Measurements from ENCODE around the gene DUSP16. TPM values are rescaled to one million over a fixed set of nuclear protein-coding genes. Genes with fewer than 3 reads are reported as not detected.

Gene DUSP16
- total RNA-seq, 1 experiment from 2014 or later = 51.9 TPM

- no peak for DNase-seq (ENCODE audit: low spot score)
- peaks cover 15% of the 10 kb centered on the region for H3K4me1 Mint-ChIP-seq
- H3K27me3 Mint-ChIP-seq (ENCODE audit: low read depth) = no peaks in the 10 kb centered on the region
- no peak overlapping the region for H3K27ac Mint-ChIP-seq
- H3K36me3 Mint-ChIP-seq = no peaks in the 10 kb centered on the region
- ChIA-PET POLR2A (no interaction called here), CTCF (interaction anchor here (0.9 kb wide), 1 partner anchor 67 kb away, joined by 3 read pairs; no protein-coding TSS in a partner anchor)
- no peak for ATAC-seq
- TF ChIP-seq ATF1 (CRISPR knock-in tag; IDR thresholded peaks at IDR 0.05) (no peak), RORB (CRISPR knock-in tag; IDR thresholded peaks at IDR 0.05) (no peak), NFE2L1 (CRISPR knock-in tag; IDR thresholded peaks at IDR 0.05) (no peak), GABPB1 (CRISPR knock-in tag; IDR thresholded peaks at IDR 0.05) (no peak), FOXP1 (CRISPR knock-in tag; IDR thresholded peaks at IDR 0.05; ENCODE audit: borderline replicate concordance) (no peak), CTCF (IDR thresholded peaks at IDR 0.05) (no peak), ERG (CRISPR knock-in tag; IDR thresholded peaks at IDR 0.05) (no peak)
- TF ChIP-seq, protein P1, sequence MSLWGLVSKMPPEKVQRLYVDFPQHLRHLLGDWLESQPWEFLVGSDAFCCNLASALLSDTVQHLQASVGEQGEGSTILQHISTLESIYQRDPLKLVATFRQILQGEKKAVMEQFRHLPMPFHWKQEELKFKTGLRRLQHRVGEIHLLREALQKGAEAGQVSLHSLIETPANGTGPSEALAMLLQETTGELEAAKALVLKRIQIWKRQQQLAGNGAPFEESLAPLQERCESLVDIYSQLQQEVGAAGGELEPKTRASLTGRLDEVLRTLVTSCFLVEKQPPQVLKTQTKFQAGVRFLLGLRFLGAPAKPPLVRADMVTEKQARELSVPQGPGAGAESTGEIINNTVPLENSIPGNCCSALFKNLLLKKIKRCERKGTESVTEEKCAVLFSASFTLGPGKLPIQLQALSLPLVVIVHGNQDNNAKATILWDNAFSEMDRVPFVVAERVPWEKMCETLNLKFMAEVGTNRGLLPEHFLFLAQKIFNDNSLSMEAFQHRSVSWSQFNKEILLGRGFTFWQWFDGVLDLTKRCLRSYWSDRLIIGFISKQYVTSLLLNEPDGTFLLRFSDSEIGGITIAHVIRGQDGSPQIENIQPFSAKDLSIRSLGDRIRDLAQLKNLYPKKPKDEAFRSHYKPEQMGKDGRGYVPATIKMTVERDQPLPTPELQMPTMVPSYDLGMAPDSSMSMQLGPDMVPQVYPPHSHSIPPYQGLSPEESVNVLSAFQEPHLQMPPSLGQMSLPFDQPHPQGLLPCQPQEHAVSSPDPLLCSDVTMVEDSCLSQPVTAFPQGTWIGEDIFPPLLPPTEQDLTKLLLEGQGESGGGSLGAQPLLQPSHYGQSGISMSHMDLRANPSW (CRISPR knock-in tag; conservative IDR thresholded peaks at IDR 0.05; ENCODE audit: low read depth) = no peak
- TF ChIP-seq, protein P2, sequence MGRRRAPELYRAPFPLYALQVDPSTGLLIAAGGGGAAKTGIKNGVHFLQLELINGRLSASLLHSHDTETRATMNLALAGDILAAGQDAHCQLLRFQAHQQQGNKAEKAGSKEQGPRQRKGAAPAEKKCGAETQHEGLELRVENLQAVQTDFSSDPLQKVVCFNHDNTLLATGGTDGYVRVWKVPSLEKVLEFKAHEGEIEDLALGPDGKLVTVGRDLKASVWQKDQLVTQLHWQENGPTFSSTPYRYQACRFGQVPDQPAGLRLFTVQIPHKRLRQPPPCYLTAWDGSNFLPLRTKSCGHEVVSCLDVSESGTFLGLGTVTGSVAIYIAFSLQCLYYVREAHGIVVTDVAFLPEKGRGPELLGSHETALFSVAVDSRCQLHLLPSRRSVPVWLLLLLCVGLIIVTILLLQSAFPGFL (CRISPR knock-in tag; IDR thresholded peaks at IDR 0.05; ENCODE audit: borderline replicate concordance) = no peak
- H3K4me3 Mint-ChIP-seq = no peak overlapping the region
- H3K9me3 Mint-ChIP-seq = no peaks in the 10 kb centered on the region
Measured at GRCh38 chr12:12442548-12443071, 120.1 kb downstream of the DUSP16 start.

DNA sequence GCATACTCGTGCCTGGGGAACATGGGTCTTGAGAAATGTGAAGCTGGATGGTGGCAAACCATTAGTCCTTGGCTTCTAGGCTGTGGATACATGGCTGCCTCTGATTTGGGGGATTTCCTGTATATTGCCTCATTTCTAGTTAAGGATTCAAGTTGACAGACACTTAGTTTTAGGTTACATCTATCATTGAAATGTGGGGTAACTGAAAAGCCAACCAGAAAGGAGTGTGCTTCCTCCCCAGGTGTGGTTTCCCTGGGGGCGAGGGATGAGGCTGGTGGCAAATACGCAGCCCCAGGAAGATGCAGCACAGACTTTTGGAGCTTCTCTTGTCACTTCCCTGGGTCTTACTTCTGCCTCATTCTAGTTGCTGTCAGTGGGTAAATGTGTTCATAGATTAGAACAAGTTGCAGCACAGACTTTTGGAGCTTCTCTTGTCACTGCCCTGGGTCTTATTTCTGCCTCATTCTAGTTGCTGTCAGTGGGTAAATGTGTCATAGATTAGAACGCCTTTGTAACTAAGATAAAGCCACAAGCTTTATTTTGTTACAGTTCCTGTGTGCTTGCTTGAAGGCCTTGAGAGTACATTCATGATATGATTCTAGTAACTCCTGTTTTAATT is 120.7 kb downstream of the DUSP16 start:
- ChIA-PET CTCF (interaction anchor here (0.9 kb wide), 1 partner anchor 62 kb away, joined by 3 read pairs; no protein-coding TSS in a partner anchor), POLR2A (no interaction called here)
- no peak overlapping the region for H3K27ac Mint-ChIP-seq
- peaks cover 5% of the 10 kb centered on the region for H3K36me3 Mint-ChIP-seq
- peaks cover 10% of the 10 kb centered on the region for H3K4me1 Mint-ChIP-seq
- ATAC-seq (no peak), DNase-seq (ENCODE audit: low spot score) (no peak)
- no peak overlapping the region for H3K4me3 Mint-ChIP-seq
- TF ChIP-seq MYBL2 (CRISPR knock-in tag; IDR thresholded peaks at IDR 0.05) (no peak), ZNF671 (CRISPR knock-in tag; IDR thresholded peaks at IDR 0.05) (no peak), ZNF219 (CRISPR knock-in tag; IDR thresholded peaks at IDR 0.05; ENCODE audit: borderline replicate concordance) (no peak), FOXJ3 (CRISPR knock-in tag; IDR thresholded peaks at IDR 0.05; ENCODE audit: borderline replicate concordance) (no peak), NFATC4 (CRISPR knock-in tag; IDR thresholded peaks at IDR 0.05) (no peak), CBFB (CRISPR knock-in tag; IDR thresholded peaks at IDR 0.05; ENCODE audit: low read depth) (no peak), OVOL2 (CRISPR knock-in tag; IDR thresholded peaks at IDR 0.05; ENCODE audit: borderline replicate concordance) (no peak), GRHL2 (CRISPR knock-in tag; IDR thresholded peaks at IDR 0.05; ENCODE audit: insufficient replicate concordance, severe bottlenecking) (no peak), SMAD4 (CRISPR knock-in tag; IDR thresholded peaks at IDR 0.05) (no peak), RORB (CRISPR knock-in tag; IDR thresholded peaks at IDR 0.05) (no peak), HMGA2 (CRISPR knock-in tag; IDR thresholded peaks at IDR 0.05) (no peak), ZNF121 (CRISPR knock-in tag; IDR thresholded peaks at IDR 0.05) (no peak), TEAD4 (CRISPR knock-in tag; IDR thresholded peaks at IDR 0.05) (no peak), TEAD1 (CRISPR knock-in tag; IDR thresholded peaks at IDR 0.05) (no peak), NFE2L1 (CRISPR knock-in tag; IDR thresholded peaks at IDR 0.05) (no peak)
- TF ChIP-seq, protein P3, sequence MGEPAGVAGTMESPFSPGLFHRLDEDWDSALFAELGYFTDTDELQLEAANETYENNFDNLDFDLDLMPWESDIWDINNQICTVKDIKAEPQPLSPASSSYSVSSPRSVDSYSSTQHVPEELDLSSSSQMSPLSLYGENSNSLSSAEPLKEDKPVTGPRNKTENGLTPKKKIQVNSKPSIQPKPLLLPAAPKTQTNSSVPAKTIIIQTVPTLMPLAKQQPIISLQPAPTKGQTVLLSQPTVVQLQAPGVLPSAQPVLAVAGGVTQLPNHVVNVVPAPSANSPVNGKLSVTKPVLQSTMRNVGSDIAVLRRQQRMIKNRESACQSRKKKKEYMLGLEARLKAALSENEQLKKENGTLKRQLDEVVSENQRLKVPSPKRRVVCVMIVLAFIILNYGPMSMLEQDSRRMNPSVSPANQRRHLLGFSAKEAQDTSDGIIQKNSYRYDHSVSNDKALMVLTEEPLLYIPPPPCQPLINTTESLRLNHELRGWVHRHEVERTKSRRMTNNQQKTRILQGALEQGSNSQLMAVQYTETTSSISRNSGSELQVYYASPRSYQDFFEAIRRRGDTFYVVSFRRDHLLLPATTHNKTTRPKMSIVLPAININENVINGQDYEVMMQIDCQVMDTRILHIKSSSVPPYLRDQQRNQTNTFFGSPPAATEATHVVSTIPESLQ (CRISPR knock-in tag; IDR thresholded peaks at IDR 0.05) = no peak
- peaks cover 5% of the 10 kb centered on the region for H3K9me3 Mint-ChIP-seq
- H3K27me3 Mint-ChIP-seq (ENCODE audit: low read depth) = no peaks in the 10 kb centered on the region

Measured in WTC11 (cell line).